ENCODE results near the gene CFAP100. TPM values are rescaled to one million over a fixed set of nuclear protein-coding genes. Genes with fewer than 3 reads are reported as not detected.

Gene CFAP100
- total and polyA plus RNA-seq, 9 of the 15 experiments (the other 6 are each of a cell fraction or from before 2014, with no cell fraction given): not detected

DNA sequence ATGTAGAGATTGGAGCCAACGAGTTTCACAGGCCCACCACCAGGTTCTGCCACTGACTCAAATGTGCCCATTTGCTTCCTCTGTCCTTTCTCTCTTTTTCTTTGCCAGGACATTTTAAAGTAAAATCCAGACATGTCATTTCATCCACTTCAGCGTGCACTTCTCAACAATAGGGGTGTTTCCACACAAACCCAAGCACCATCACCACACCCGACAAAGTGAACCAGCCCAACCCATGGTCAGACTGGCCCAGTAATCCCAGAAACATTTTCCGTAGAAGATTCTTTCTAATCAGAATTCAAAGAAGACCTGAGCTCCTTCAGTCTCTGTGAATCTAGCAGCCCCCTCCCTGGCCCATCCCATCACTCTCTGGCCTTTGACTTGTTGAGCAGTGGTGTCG is 13.4 kb downstream of the CFAP100 start:
- intact Hi-C loops (cut with micrococcal nuclease) (no loop called here), in situ Hi-C loops (cut with MboI) (no loop called here)
- Histone ChIP-seq H4K20me1 (replicated peaks; ENCODE audit: control insufficient read depth, insufficient read depth, low read length) (no peaks in the 10 kb centered on the region), H3K9me3 (replicated peaks; ENCODE audit: control insufficient read depth, insufficient read depth, low read depth, low read length) (no peaks in the 10 kb centered on the region), H3K4me3 (no peak overlapping the region), H3K79me2 (ENCODE audit: control insufficient read depth, insufficient read depth, low read length) (no peaks in the 10 kb centered on the region), H3K36me3 (ENCODE audit: control insufficient read depth, insufficient read depth, low read length) (no peaks in the 10 kb centered on the region), H3K9me1 (ENCODE audit: control insufficient read depth, insufficient read depth, low read length) (no peaks in the 10 kb centered on the region), H2AFZ (ENCODE audit: low read depth, low read length) (no peak overlapping the region), H3K4me2 (ENCODE audit: insufficient read depth, low read length) (no peak overlapping the region), H3K27ac (ENCODE audit: extremely low read depth, low read depth, low read length) (no peak overlapping the region), H3K27me3 (ENCODE audit: control insufficient read depth in 2 of 2, insufficient read depth in 2 of 2, low read length in 2 of 2) (peaks cover 2 to 37% of the 10 kb centered on the region in 2 experiments; a peak in 4 of 5 replicates), H3K9ac (ENCODE audit: insufficient read depth in 1 of 2, low read depth in 2 of 2, low read length in 2 of 2) (no peak overlapping the region), H3K4me1 (replicated peaks in 1 of 2; ENCODE audit: control insufficient read depth in 2 of 2, insufficient read depth in 2 of 2, low read length in 2 of 2) (no peaks in the 10 kb centered on the region)
- no TSS peak for BruUV-seq (replicated peaks)
- 0% methylated on average over 5 of the region's 5 CpGs for WGBS (ENCODE audit: insufficient coverage, low coverage, missing lambda C conversion rate)
- ATAC-seq: no peak
- DNase-seq (ENCODE audit: extremely low read depth in 1 of 4, low spot score in 3 of 4): no peak
- POLR2A ChIA-PET: no interaction called here
- CTCF ChIA-PET (ENCODE audit: low intra/inter-chr PET ratio): no interaction called here
- TF ChIP-seq ASH1L (IDR thresholded peaks at IDR 0.05; ENCODE audit: borderline replicate concordance, low read depth, partially characterized antibody) (no peak), THRAP3 (IDR thresholded peaks at IDR 0.05; ENCODE audit: borderline replicate concordance) (no peak), ZFX (CRISPR knock-in tag; IDR thresholded peaks at IDR 0.05) (no peak), BCL6 (CRISPR knock-in tag; IDR thresholded peaks at IDR 0.05) (no peak), PCBP1 (IDR thresholded peaks at IDR 0.05; ENCODE audit: low read depth, low read length, poor library complexity, severe bottlenecking) (no peak), PHF20 (IDR thresholded peaks at IDR 0.05; ENCODE audit: partially characterized antibody) (no peak), SMARCA4 (IDR thresholded peaks at IDR 0.05) (no peak)
- TF ChIP-seq, protein P1, sequence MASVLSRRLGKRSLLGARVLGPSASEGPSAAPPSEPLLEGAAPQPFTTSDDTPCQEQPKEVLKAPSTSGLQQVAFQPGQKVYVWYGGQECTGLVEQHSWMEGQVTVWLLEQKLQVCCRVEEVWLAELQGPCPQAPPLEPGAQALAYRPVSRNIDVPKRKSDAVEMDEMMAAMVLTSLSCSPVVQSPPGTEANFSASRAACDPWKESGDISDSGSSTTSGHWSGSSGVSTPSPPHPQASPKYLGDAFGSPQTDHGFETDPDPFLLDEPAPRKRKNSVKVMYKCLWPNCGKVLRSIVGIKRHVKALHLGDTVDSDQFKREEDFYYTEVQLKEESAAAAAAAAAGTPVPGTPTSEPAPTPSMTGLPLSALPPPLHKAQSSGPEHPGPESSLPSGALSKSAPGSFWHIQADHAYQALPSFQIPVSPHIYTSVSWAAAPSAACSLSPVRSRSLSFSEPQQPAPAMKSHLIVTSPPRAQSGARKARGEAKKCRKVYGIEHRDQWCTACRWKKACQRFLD (CRISPR knock-in tag; IDR thresholded peaks at IDR 0.05): no peak
- TF ChIP-seq, protein P2, sequence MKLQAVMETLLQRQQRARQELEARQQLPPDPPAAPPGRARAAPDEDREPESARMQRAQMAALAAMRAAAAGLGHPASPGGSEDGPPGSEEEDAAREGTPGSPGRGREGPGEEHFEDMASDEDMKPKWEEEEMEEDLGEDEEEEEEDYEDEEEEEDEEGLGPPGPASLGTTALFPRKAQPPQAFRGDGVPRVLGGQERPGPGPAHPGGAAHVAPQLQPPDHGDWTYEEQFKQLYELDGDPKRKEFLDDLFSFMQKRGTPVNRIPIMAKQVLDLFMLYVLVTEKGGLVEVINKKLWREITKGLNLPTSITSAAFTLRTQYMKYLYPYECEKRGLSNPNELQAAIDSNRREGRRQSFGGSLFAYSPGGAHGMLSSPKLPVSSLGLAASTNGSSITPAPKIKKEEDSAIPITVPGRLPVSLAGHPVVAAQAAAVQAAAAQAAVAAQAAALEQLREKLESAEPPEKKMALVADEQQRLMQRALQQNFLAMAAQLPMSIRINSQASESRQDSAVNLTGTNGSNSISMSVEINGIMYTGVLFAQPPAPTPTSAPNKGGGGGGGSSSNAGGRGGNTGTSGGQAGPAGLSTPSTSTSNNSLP (IDR thresholded peaks at IDR 0.05; ENCODE audit: borderline replicate concordance, low read depth, low read length): no peak
- TF ChIP-seq, protein P3, sequence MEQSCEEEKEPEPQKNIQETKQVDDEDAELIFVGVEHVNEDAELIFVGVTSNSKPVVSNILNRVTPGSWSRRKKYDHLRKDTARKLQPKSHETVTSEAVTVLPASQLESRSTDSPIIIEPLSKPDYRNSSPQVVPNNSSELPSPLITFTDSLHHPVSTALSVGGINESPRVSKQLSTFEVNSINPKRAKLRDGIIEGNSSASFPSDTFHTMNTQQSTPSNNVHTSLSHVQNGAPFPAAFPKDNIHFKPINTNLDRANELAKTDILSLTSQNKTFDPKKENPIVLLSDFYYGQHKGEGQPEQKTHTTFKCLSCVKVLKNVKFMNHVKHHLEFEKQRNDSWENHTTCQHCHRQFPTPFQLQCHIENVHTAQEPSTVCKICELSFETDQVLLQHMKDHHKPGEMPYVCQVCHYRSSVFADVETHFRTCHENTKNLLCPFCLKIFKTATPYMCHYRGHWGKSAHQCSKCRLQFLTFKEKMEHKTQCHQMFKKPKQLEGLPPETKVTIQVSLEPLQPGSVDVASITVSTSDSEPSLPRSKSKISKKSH (CRISPR knock-in tag; IDR thresholded peaks at IDR 0.05): no peak
- TF ChIP-seq, protein P4, sequence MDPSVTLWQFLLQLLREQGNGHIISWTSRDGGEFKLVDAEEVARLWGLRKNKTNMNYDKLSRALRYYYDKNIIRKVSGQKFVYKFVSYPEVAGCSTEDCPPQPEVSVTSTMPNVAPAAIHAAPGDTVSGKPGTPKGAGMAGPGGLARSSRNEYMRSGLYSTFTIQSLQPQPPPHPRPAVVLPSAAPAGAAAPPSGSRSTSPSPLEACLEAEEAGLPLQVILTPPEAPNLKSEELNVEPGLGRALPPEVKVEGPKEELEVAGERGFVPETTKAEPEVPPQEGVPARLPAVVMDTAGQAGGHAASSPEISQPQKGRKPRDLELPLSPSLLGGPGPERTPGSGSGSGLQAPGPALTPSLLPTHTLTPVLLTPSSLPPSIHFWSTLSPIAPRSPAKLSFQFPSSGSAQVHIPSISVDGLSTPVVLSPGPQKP (CRISPR knock-in tag; IDR thresholded peaks at IDR 0.05): no peak
- TF ChIP-seq, protein P5, sequence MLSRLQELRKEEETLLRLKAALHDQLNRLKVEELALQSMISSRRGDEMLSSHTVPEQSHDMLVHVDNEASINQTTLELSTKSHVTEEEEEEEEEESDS (CRISPR knock-in tag; IDR thresholded peaks at IDR 0.05): no peak
- FAIRE-seq: no peak

Measured in K562 (cell line).